ENCODE data around the gene PRR23B.
"Not testable (repeated sequence)": the region's sequence is repeated elsewhere in the genome, so short reads cannot be mapped to it uniquely, and the experiment has no call there.

PRR23B gene

GRCh38 chr3:139020868-139021234 is at the start of gene PRR23B:
PRR23B (minus strand) TSS chr3:139020926; CDS start chr3:139020661, 265 bp downstream.
- no peak for DNase-seq (ENCODE audit: low read depth in 2 of 3, low spot score in 2 of 3)

GRCh38 chr3:139062918-139063317 is 42.2 kb upstream of the PRR23B start:
- DNase-seq (ENCODE audit: low read depth in 2 of 3, low spot score in 2 of 3), result no peak

DNA sequence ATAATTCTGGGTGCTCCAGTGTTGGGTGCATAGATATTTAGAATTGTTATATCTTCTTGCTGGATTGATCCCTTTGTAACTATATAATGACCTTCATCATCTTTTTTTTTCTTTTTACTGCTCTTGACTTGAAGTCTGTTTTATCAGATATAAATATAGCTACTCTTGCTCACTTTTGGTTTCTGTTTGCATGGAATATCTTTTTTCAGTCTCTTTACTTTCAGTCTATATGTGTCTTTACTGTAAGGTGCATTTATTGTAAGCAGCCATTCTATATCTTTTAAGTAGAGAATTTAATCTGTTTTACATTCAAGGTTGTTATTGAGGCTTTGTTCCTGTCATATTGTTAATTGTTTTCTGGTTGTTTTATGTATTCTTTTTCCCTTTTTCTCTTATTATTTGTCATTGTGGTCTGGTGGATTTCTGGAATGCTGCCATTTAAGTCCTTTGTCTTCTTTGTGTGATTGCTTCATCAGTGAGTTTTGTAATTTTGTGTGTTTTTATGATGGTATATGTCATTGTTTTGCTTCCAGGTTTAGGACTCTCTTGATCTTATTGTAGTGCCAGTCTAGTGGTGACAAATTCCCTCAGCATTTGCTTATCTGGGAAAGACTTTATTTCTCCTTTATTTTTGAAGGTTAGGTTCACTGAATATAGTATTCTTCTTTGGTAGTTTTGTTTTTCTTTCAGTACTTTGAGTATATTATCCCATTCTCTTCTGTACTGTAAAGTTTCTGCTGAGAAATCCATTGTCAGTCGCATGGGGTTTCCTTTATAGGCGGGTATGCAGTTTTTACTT is 32.3 kb upstream of the PRR23B start:
- no peak for DNase-seq (ENCODE audit: low read depth in 2 of 3, low spot score in 2 of 3)

DNA sequence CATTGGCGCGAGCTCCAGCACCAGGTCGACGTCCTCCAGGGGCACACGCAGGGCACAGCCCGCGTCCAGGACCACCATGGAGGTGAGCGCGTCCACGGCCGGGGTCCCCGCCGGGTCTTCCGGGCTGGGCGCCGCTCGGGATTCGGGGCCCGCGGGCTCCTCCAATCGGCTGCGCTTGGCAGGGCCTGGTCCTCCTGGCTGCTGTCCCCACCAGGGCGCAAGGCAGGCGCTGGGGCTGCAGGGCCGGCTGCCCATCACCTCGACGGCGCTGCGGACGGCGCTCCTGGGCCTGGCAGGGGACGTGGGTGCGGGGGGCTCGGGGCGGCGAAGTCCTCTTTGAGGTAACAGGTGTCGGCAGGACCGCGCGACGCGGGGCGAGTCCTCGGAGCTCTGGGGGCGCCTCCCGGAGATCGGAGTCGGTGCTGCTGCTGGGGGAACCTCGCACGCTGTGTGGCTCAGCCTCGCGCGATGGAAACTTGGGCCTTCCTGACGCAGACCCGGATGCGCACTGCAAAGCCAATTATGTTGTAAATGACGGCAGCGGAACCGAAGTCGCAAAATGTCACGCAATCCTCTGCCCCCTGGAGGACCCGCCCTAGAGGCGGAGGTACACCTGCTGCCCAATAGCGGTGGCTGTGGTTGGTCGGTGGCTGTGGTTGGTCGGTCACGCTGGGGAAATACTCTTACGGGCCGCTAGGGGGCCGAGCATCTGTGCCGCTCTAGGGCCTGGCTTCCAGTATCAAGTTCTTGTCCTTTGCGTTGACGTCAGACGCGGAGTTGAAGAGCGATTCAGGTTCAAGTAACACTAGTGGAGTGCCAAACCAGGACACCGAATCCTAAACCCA is 23.9 kb upstream of the PRR23B start, which contains the start of gene PRR23C:
Gene PRR23C (minus strand): TSS at position 527 of the 845 bp plus-strand sequence. CDS start 272 bp downstream, at position 255.
- no peak for DNase-seq (ENCODE audit: low read depth in 2 of 3, low spot score in 2 of 3)

GRCh38 chr3:139043554-139044365 is 23.0 kb upstream of the PRR23B start:
- DNase-seq (ENCODE audit: low read depth in 2 of 3, low spot score in 2 of 3), result no peak

DNA sequence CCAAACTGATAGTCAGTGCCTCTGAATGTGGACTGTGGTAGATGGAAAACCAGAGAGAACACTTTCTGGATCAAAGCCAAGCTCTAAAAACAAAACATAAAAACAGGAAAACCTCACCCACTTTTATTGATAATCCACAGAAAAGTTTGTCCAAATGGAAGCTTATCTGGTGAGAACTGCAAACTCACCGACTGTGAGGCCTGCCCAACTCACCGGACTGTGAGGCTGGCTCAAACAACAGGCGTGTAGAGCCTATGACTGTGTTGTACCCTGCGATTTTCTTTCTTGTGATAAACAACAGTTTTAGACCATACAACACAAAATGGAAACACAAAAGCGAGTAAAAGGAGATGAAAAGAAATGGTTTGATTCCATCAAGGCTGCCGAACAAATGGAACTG is 16.8 kb upstream of the PRR23B start:
- no peak for DNase-seq (ENCODE audit: low read depth in 2 of 3, low spot score in 2 of 3)

GRCh38 chr3:139032326-139033002 is 11.7 kb upstream of the PRR23B start:
- no peak for DNase-seq (ENCODE audit: low read depth in 2 of 3, low spot score in 2 of 3)

- not testable (repeated sequence) for DNase-seq (ENCODE audit: low read depth in 2 of 3, low spot score in 2 of 3)
Measured at GRCh38 chr3:139030576-139030975, 9.8 kb upstream of the PRR23B start.

- no peak for DNase-seq (ENCODE audit: low read depth in 2 of 3, low spot score in 2 of 3)
Measured at GRCh38 chr3:139024968-139025367, 4.2 kb upstream of the PRR23B start.

DNA sequence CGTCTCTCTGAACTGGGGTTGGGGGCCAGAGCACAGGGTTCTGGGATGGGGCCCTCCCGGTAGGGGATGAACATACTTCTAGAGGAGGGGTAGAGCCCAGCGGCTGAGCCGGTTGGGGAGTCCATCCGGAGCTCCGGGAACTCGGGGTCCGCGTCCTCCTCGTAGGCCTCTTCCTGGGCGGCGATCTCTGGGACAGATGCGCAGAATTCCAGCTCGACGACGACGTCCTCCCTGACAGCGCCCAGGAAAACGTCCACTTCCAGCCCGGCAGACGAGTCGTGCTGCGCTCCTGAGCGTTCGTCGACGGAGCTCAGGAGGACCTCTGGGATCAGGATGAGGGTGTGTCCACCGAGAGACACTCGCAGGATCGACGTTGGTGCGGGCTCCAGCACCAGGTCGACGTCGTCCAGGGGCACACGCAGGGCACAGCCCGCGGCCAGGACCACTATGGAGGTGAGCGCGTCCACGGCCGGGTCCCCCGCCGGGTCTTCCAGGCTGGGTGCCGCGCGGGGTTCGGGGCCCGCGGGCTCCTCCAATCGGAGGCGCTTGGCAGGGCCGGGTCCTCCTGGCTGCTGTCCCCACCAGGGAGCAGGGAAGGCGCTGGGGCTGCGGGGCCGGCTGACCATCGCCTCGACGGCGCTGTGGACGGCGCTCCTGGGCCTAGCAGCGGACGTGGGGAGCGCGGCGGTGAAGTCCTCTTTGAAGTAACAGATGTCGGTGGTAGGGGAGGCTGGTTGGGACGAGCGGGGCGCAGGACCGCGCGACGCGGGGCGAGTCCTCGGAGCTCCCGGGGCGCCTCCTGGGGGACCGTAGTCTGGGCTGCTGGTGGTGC is 474 bp downstream of the PRR23B start:
- no peak for DNase-seq (ENCODE audit: low read depth in 2 of 3, low spot score in 2 of 3)

DNA sequence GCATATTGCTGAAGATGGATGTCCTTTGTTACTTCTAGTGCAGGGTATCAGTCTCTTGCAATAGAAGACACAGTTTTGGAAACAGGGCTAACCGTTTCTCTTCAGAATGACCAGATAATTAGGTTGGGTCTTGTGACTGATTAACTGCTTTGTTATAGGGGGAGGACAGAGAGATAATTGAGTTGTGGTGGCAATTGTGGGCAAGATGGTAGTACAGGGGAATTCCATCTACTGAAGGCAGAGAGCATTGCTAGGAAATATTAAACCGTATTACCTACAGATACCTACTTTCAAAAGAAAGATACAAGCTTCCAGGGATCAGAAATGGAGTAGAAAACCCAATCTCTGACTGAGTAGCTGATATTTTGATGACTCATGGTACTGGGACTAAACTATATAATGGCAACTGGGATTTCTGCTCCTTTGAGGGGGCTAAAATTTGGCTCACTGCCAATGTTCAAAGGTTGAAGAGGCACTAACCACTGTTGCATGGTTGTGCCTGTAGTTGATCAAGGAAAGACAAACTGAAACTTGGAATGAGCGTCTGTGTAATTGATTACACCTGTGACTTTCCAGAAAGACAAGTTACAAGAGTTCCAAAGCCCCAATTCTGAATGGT is 4.2 kb downstream of the PRR23B start:
- no peak for DNase-seq (ENCODE audit: low read depth in 2 of 3, low spot score in 2 of 3)

DNA sequence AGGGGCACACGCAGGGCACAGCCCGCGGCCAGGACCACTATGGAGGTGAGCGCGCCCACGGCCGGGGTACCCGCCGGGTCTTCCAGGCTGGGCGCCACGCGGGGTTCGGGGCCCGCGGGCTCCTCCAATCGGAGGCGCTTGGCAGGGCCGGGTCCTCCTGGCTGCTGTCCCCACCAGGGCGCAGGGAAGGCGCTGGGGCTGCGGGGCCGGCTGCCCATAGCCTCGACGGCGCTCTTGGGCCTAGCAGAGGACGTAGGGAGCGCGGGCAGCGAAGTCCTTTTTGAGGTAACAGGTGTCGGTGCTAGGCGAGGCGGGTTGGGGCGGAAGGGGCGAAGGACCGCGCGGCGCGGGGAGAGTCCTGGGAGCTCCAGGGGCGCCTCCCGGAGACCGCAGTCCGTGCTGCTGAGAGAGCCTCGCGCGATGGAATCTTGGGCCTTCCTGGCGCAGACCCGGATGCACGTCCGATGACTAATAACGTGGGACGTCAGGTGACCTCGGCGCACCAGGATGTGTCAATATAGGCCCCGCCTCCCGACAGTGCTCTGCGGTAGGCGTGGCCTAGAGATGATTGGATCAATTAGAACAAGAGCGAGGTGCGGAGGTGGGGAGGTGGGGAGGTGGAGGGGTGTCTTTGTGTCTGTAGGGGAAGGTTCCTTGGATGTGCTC is 14.5 kb downstream of the PRR23B start, which contains the start of gene PRR23A:
Gene PRR23A (minus strand): TSS at position 218 of the 666 bp plus-strand sequence. CDS start 0 bp downstream, at position 218.
- no peak for DNase-seq (ENCODE audit: low read depth in 2 of 3, low spot score in 2 of 3)

DNA sequence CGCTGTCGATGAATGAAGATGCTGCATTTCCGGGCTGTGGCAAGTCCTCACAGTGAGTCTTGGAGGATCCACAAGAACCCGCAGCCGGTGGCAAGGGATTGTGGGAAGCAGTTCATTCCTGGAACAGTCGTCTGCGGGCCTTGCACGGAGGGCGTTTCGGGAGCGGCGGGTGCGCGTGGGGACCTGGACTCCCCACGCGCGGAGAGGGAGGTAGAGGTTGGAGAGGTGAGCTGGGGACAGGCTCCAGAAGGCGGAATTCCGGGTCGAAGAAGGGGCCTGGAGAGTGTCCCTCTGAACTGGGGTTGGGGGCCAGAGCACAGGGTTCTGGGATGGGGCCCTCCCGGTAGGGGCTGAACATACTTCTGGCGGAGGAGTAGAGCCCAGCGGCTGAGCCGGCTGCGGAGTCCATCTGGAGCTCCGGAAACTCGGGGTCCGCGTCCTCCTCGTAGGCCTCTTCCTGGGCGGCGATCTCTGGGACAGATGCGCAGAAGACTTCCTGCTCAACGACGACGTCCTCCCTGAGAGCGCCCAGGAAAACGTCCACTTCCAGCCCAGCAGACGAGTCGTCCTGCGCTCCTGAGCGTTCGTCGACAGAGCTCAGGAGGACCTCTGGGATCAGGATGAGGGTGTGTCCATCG is 15.3 kb downstream of the PRR23B start:
- DNase-seq (ENCODE audit: low read depth in 2 of 3, low spot score in 2 of 3), result no peak

GRCh38 chr3:138995706-138996105 is 25.0 kb downstream of the PRR23B start:
- DNase-seq (ENCODE audit: low read depth in 2 of 3, low spot score in 2 of 3), result no peak

DNA sequence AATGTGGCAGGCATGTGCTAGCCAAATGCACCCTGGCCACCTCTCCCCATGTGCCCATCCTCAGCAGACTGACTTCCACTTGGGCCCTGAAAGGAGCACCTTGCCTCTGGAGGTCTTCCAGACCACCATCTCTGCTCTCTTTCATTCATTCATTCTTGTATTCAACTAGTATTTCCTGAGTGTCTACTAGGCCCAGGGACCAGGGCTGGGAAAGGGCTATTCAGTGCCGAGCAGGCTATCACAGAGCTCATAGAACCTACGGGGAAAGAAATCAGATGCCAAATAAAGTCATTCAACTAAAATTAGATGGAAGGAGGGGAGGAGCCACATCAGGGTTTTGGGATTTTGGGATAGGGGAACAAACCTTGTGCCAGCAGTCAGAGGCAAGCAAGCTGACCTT is 33.5 kb downstream of the PRR23B start:
- no peak for DNase-seq (ENCODE audit: low read depth in 2 of 3, low spot score in 2 of 3)

- DNase-seq (ENCODE audit: low read depth in 2 of 3, low spot score in 2 of 3), result no peak
Measured at GRCh38 chr3:138985932-138986331, 34.8 kb downstream of the PRR23B start.

GRCh38 chr3:138984816-138985215 is 35.9 kb downstream of the PRR23B start:
- no peak for DNase-seq (ENCODE audit: low read depth in 2 of 3, low spot score in 2 of 3)

DNA sequence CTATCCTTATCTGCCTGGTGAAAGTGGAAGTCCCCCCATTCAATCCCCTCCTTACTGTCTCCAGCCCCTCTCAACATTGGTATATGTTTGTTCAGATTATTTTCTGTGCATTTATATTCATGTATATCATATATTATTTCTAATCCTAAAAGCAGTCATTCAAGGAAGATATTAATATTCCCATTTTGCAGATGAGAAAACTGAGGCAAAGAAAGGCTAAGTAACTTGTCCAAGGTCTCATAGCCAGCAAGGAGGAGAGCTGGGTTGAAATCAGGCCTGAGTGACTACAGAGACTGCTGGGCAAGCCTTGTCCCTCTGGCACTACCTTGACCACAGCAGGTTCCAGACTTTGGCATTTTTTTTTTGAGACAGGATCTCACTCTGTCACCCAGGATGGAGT is 44.7 kb downstream of the PRR23B start:
- no peak for DNase-seq (ENCODE audit: low read depth in 2 of 3, low spot score in 2 of 3)

All from activated CD8-positive, alpha-beta memory T cell treated with anti-CD3 and anti-CD28 coated beads for 48 hours (primary cell).